ENCODE measurements around the gene AP1AR.

The AP1AR gene

DNA sequence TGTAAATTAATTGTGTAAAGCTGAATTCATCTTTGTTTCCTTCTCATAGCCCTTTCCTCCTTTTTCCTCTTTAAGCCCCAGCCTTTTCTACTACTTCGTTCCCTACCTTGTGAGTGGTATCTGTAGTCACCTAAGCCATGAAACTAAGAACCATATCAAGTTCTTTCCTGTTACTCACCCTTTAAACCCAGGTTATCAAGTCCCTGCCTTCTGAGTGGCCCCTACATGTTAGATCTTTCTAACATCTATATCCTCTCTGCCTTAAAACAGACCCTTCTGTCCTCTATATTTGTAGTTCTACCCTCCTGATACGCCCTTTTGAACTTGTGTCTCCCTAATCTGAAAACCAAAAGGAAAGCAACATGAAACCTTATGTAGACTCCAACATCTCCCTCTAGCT is 7.2 kb downstream of the AP1AR start:
- Histone ChIP-seq H4K91ac (ENCODE audit: low read depth, low read length, poor library complexity) (no peak overlapping the region), H3K9me3 (replicated peaks in 1 of 2; ENCODE audit: control insufficient read depth in 2 of 2, insufficient read depth in 1 of 2, low read depth in 1 of 2, low read length in 2 of 2) (no peaks in the 10 kb centered on the region), H3K14ac (ENCODE audit: low read length) (no peak overlapping the region), H2BK12ac (ENCODE audit: low read length) (no peak overlapping the region), H3K27ac (replicated peaks; ENCODE audit: low read length) (no peak overlapping the region), H3K18ac (ENCODE audit: low read length) (no peak overlapping the region), H3K27me3 (ENCODE audit: control insufficient read depth in 3 of 3, insufficient read depth in 3 of 3, low read depth in 1 of 3, low read length in 3 of 3) (no peaks in the 10 kb centered on the region), H3K4me2 (ENCODE audit: insufficient read depth, low read length, poor library complexity, severe bottlenecking) (no peak overlapping the region), H3K9ac (ENCODE audit: low read depth, low read length, poor library complexity) (no peak overlapping the region), H3K36me3 (replicated peaks in 1 of 2; ENCODE audit: control insufficient read depth in 2 of 2, insufficient read depth in 2 of 2, low read length in 2 of 2) (peaks cover 2 to 11% of the 10 kb centered on the region in 2 donors), H3K23ac (ENCODE audit: low read depth, low read length, poor library complexity) (no peak overlapping the region), H2AFZ (ENCODE audit: low read length) (no peak overlapping the region), H2BK15ac (ENCODE audit: low read length) (no peak overlapping the region), H3K4ac (ENCODE audit: low read length) (no peak overlapping the region), H4K8ac (ENCODE audit: low read depth, low read length) (no peak overlapping the region), H2AK5ac (ENCODE audit: low read depth, low read length) (no peak overlapping the region), H3K4me3 (ENCODE audit: low read length in 2 of 2) (no peak overlapping the region), H3K4me1 (ENCODE audit: control insufficient read depth in 2 of 2, insufficient read depth in 1 of 2, low read depth in 1 of 2, low read length in 2 of 2) (peaks cover 0 to 3% of the 10 kb centered on the region in 2 donors), H2BK5ac (ENCODE audit: low read length) (no peak overlapping the region), H2BK120ac (ENCODE audit: low read depth, low read length) (no peak overlapping the region), H3K79me1 (ENCODE audit: low read depth, low read length) (no peaks in the 10 kb centered on the region)
- no peak for DNase-seq (ENCODE audit: low spot score)
- no CpG with 5 or more reads among the region's 2 CpGs for WGBS, 2 donors (ENCODE audit: extremely low coverage in 2 of 2, insufficient read length in 2 of 2, insufficient replicate concordance in 1 of 2)

GRCh38 chr4:112245383-112245782 is 13.8 kb downstream of the AP1AR start:
- Histone ChIP-seq H3K4me2 (ENCODE audit: insufficient read depth, low read length, poor library complexity, severe bottlenecking) (no peak overlapping the region), H3K27me3 (ENCODE audit: control insufficient read depth in 3 of 3, insufficient read depth in 3 of 3, low read depth in 1 of 3, low read length in 3 of 3) (no peaks in the 10 kb centered on the region), H3K18ac (ENCODE audit: low read length) (no peak overlapping the region), H3K14ac (ENCODE audit: low read length) (no peak overlapping the region), H3K23ac (ENCODE audit: low read depth, low read length, poor library complexity) (no peak overlapping the region), H2AK5ac (ENCODE audit: low read depth, low read length) (no peak overlapping the region), H3K9ac (ENCODE audit: low read depth, low read length, poor library complexity) (no peak overlapping the region), H3K27ac (replicated peaks; ENCODE audit: low read length) (no peak overlapping the region), H4K8ac (ENCODE audit: low read depth, low read length) (no peak overlapping the region), H2BK12ac (ENCODE audit: low read length) (no peak overlapping the region), H3K4me3 (ENCODE audit: low read length in 2 of 2) (no peak overlapping the region), H2BK5ac (ENCODE audit: low read length) (no peak overlapping the region), H2BK120ac (ENCODE audit: low read depth, low read length) (no peak overlapping the region), H4K91ac (ENCODE audit: low read depth, low read length, poor library complexity) (no peak overlapping the region), H3K36me3 (replicated peaks in 1 of 2; ENCODE audit: control insufficient read depth in 2 of 2, insufficient read depth in 2 of 2, low read length in 2 of 2) (peaks cover 2 to 11% of the 10 kb centered on the region in 2 donors), H3K4ac (ENCODE audit: low read length) (no peak overlapping the region), H3K79me1 (ENCODE audit: low read depth, low read length) (no peaks in the 10 kb centered on the region), H3K4me1 (ENCODE audit: control insufficient read depth in 2 of 2, insufficient read depth in 1 of 2, low read depth in 1 of 2, low read length in 2 of 2) (peaks cover 0 to 3% of the 10 kb centered on the region in 2 donors), H2BK15ac (ENCODE audit: low read length) (no peak overlapping the region), H2AFZ (ENCODE audit: low read length) (no peak overlapping the region), H3K9me3 (replicated peaks in 1 of 2; ENCODE audit: control insufficient read depth in 2 of 2, insufficient read depth in 1 of 2, low read depth in 1 of 2, low read length in 2 of 2) (no peaks in the 10 kb centered on the region)
- DNase-seq (ENCODE audit: low spot score) = no peak
- no CpG with 5 or more reads among the region's 2 CpGs for WGBS, 2 donors (ENCODE audit: extremely low coverage in 2 of 2, insufficient read length in 2 of 2, insufficient replicate concordance in 1 of 2)

DNA sequence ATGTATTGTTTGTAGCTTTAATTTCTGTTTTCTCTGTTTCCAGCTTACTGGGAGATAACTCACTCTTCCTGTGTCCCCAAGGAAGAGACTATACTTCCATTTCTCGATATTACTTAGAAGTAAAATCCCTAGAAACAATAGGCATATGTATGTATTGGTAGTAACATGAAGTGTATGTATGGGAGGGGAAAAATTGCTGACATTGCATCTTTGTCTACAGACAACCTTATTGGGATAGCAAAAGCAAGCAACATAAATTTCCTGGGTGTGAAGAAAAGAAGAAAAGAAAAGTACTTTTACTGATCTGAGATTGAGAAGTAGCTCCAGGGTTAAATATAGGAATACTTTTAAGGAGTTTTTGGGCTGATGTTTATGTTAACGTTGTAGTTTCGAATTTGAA is 15.4 kb downstream of the AP1AR start:
- Histone ChIP-seq H3K9ac (ENCODE audit: low read depth, low read length, poor library complexity) (no peak overlapping the region), H3K18ac (ENCODE audit: low read length) (no peak overlapping the region), H2BK12ac (ENCODE audit: low read length) (no peak overlapping the region), H4K91ac (ENCODE audit: low read depth, low read length, poor library complexity) (no peak overlapping the region), H3K14ac (ENCODE audit: low read length) (no peak overlapping the region), H2BK5ac (ENCODE audit: low read length) (no peak overlapping the region), H2BK120ac (ENCODE audit: low read depth, low read length) (no peak overlapping the region), H3K4ac (ENCODE audit: low read length) (no peak overlapping the region), H3K4me2 (ENCODE audit: insufficient read depth, low read length, poor library complexity, severe bottlenecking) (no peak overlapping the region), H3K4me3 (ENCODE audit: low read length in 2 of 2) (no peak overlapping the region), H4K8ac (ENCODE audit: low read depth, low read length) (no peak overlapping the region), H2BK15ac (ENCODE audit: low read length) (no peak overlapping the region), H3K23ac (ENCODE audit: low read depth, low read length, poor library complexity) (no peak overlapping the region), H3K27ac (replicated peaks; ENCODE audit: low read length) (no peak overlapping the region), H3K9me3 (replicated peaks in 1 of 2; ENCODE audit: control insufficient read depth in 2 of 2, insufficient read depth in 1 of 2, low read depth in 1 of 2, low read length in 2 of 2) (no peaks in the 10 kb centered on the region), H2AK5ac (ENCODE audit: low read depth, low read length) (no peak overlapping the region), H3K36me3 (replicated peaks in 1 of 2; ENCODE audit: control insufficient read depth in 2 of 2, insufficient read depth in 2 of 2, low read length in 2 of 2) (peaks cover 2 to 6% of the 10 kb centered on the region in 2 donors), H3K79me1 (ENCODE audit: low read depth, low read length) (no peaks in the 10 kb centered on the region), H2AFZ (ENCODE audit: low read length) (no peak overlapping the region), H3K27me3 (ENCODE audit: control insufficient read depth in 3 of 3, insufficient read depth in 3 of 3, low read depth in 1 of 3, low read length in 3 of 3) (no peaks in the 10 kb centered on the region), H3K4me1 (ENCODE audit: control insufficient read depth in 2 of 2, insufficient read depth in 1 of 2, low read depth in 1 of 2, low read length in 2 of 2) (peaks cover 0 to 3% of the 10 kb centered on the region in 2 donors)
- no CpG with 5 or more reads among the region's 3 CpGs for WGBS, 2 donors (ENCODE audit: extremely low coverage in 2 of 2, insufficient read length in 2 of 2, insufficient replicate concordance in 1 of 2)
- no peak for DNase-seq (ENCODE audit: low spot score)

DNA sequence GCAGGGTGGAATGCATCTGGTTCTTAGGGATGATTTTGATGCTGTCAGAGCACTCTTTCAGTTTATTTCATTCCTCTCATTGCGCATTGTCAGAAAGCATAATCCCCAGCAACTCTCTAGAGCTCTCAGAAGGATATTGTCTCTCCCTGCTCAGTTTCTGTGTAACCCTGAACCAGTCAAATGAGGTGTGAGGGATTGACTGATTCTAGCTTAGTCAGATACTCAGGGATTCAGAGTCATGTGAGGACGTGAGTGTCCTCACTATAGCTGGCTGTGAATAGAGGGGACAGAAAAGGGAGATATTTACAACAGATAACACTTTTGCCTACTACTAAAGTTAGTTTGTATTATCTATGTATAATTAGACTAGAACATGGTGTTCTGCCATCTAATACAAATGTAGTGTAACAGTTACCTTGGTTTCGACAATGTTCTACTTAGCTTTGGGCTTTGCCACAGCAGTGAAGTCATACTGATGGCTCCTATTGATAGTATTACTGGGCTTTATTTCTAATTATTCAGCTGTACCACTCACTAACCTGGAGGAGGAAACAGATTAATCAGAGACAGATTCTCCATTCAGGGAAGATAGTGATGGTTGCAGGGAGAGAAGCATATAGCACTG is 19.5 kb downstream of the AP1AR start:
- Histone ChIP-seq H3K4me3 (ENCODE audit: low read length in 2 of 2) (no peak overlapping the region), H3K9ac (ENCODE audit: low read depth, low read length, poor library complexity) (no peak overlapping the region), H2AK5ac (ENCODE audit: low read depth, low read length) (no peak overlapping the region), H3K36me3 (replicated peaks in 1 of 2; ENCODE audit: control insufficient read depth in 2 of 2, insufficient read depth in 2 of 2, low read length in 2 of 2) (peaks cover 0 to 15% of the 10 kb centered on the region in 2 donors), H3K79me1 (ENCODE audit: low read depth, low read length) (no peaks in the 10 kb centered on the region), H3K27ac (replicated peaks; ENCODE audit: low read length) (no peak overlapping the region), H2BK15ac (ENCODE audit: low read length) (no peak overlapping the region), H3K9me3 (replicated peaks in 1 of 2; ENCODE audit: control insufficient read depth in 2 of 2, insufficient read depth in 1 of 2, low read depth in 1 of 2, low read length in 2 of 2) (no peaks in the 10 kb centered on the region), H2BK120ac (ENCODE audit: low read depth, low read length) (no peak overlapping the region), H4K8ac (ENCODE audit: low read depth, low read length) (no peak overlapping the region), H2BK12ac (ENCODE audit: low read length) (no peak overlapping the region), H3K4ac (ENCODE audit: low read length) (no peak overlapping the region), H3K4me2 (ENCODE audit: insufficient read depth, low read length, poor library complexity, severe bottlenecking) (no peak overlapping the region), H3K14ac (ENCODE audit: low read length) (no peak overlapping the region), H2BK5ac (ENCODE audit: low read length) (no peak overlapping the region), H2AFZ (ENCODE audit: low read length) (no peak overlapping the region), H3K27me3 (ENCODE audit: control insufficient read depth in 3 of 3, insufficient read depth in 3 of 3, low read depth in 1 of 3, low read length in 3 of 3) (no peaks in the 10 kb centered on the region), H4K91ac (ENCODE audit: low read depth, low read length, poor library complexity) (no peak overlapping the region), H3K4me1 (ENCODE audit: control insufficient read depth in 2 of 2, insufficient read depth in 1 of 2, low read depth in 1 of 2, low read length in 2 of 2) (no peaks in the 10 kb centered on the region), H3K23ac (ENCODE audit: low read depth, low read length, poor library complexity) (no peak overlapping the region), H3K18ac (ENCODE audit: low read length) (no peak overlapping the region)
- WGBS, 2 donors (ENCODE audit: extremely low coverage in 2 of 2, insufficient read length in 2 of 2, insufficient replicate concordance in 1 of 2) = no CpG with 5 or more reads among the region's 3 CpGs
- no peak for DNase-seq (ENCODE audit: low spot score)

Measured in neuronal stem cell (in vitro differentiated cells).